ENCODE results near the gene ATP6AP1. TPM values are rescaled to one million over a fixed set of nuclear protein-coding genes. Genes with fewer than 3 reads are reported as not detected.

ATP6AP1 gene
- total and polyA plus RNA-seq, 2 donors (not counting 3 experiments of a cell fraction or from before 2014, with no cell fraction given), result 145 to 322 TPM

DNA sequence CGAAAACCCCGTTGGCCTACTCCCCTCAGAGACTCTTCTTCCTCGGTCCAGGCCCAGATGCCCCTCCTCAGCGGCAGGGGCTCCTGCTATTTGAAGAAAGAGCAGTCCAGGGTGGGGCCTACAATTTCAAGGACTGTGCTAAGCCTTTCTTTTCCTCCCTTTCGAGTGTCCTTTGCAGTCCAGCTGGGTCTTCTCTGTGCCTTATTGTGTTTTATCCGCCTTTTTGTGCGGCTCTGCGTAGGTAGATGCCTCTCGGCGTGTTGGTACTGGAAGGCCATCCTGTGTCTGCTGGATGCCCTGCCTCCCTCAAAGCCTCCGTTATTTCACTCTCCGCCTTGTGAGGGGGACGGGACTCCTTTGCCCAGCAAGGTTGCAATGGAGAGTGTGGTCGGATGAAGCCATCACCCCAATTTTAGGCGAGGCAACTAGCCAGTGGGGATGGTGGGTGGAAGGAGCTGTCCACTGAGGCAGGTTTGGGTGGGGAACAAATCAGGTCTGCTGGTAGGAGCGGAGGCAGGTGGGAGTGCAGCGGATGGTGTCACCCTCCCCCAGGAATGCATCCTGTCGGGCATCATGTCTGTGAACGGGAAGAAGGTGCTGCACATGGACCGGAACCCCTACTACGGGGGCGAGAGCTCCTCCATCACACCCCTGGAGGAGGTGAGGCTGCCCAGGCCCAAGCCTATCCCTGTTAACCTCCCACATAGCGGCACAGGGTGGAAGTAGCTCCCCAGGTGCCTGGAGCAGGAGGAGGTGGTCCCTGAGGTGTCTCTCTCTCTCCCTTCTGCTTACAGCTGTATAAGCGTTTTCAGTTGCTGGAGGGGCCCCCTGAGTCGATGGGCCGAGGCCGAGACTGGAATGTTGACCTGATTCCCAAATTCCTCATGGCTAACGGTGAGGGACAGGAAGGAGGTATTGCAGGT is 9.8 kb downstream of the ATP6AP1 start:
- FAIRE-seq (peak; percentile 28), DNase-seq (ENCODE audit: low read depth, low spot score) (no peak)
- peak overlapping the region; percentile 59 for H3K9ac ChIP-seq (replicated peaks; ENCODE audit: extremely low read depth, insufficient read depth, low read length)
- no peak overlapping the region for H2AFZ ChIP-seq (ENCODE audit: low read depth, low read length)
- H3K27me3 ChIP-seq (ENCODE audit: control insufficient read depth in 2 of 2, insufficient read depth in 2 of 2, low read length in 2 of 2), result no peaks in the 10 kb centered on the region
- H3K9me3 ChIP-seq (replicated peaks; ENCODE audit: control insufficient read depth, insufficient read depth, low read length), result no peaks in the 10 kb centered on the region
- CTCF ChIA-PET, result interaction anchor here (0.7 kb wide), 1 partner anchor 89 kb away, joined by 3 read pairs; no protein-coding TSS in a partner anchor
- H3K27ac ChIP-seq (ENCODE audit: insufficient read depth, low read depth, low read length), result no peak overlapping the region
- peaks cover 4 to 37% of the 10 kb centered on the region in 2 experiments for H3K36me3 ChIP-seq (ENCODE audit: control insufficient read depth in 2 of 2, extremely low read depth in 1 of 2, insufficient read depth in 2 of 2, low read length in 2 of 2)
- H3K9me1 ChIP-seq (replicated peaks; ENCODE audit: control insufficient read depth, extremely low read depth, insufficient read depth, low read length), result no peaks in the 10 kb centered on the region
- H3K4me2 ChIP-seq (ENCODE audit: insufficient read depth, low read length), result peak overlapping the region; percentile 75
- intact Hi-C loops (cut with micrococcal nuclease), result no loop called here
- dilution Hi-C loops (cut with MboI; ENCODE audit: extremely low pct_ligation_motif_present, low sequenced_read_pairs), result no loop called here
- TF ChIP-seq EZH2 (IDR thresholded peaks at IDR 0.05; ENCODE audit: borderline replicate concordance, low read depth, low read length, severe bottlenecking) (no peak), POLR2A (IDR thresholded peaks at IDR 0.05; ENCODE audit: low read depth, low read length) (no peak), GATA2 (IDR thresholded peaks at IDR 0.05; ENCODE audit: insufficient read depth, insufficient read length, low read depth, low read length) (no peak), JUN (IDR thresholded peaks at IDR 0.05; ENCODE audit: borderline replicate concordance, insufficient read depth, insufficient read length, low read depth) (no peak), POLR2AphosphoS5 (IDR thresholded peaks at IDR 0.05; ENCODE audit: insufficient read depth, low read depth, low read length) (no peak), MYC (IDR thresholded peaks at IDR 0.05; ENCODE audit: low read depth, low read length) (no peak), FOS (IDR thresholded peaks at IDR 0.05; ENCODE audit: borderline replicate concordance, insufficient read depth, low read length) (no peak)
- TF ChIP-seq, protein P1, sequence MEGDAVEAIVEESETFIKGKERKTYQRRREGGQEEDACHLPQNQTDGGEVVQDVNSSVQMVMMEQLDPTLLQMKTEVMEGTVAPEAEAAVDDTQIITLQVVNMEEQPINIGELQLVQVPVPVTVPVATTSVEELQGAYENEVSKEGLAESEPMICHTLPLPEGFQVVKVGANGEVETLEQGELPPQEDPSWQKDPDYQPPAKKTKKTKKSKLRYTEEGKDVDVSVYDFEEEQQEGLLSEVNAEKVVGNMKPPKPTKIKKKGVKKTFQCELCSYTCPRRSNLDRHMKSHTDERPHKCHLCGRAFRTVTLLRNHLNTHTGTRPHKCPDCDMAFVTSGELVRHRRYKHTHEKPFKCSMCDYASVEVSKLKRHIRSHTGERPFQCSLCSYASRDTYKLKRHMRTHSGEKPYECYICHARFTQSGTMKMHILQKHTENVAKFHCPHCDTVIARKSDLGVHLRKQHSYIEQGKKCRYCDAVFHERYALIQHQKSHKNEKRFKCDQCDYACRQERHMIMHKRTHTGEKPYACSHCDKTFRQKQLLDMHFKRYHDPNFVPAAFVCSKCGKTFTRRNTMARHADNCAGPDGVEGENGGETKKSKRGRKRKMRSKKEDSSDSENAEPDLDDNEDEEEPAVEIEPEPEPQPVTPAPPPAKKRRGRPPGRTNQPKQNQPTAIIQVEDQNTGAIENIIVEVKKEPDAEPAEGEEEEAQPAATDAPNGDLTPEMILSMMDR (IDR thresholded peaks at IDR 0.05; ENCODE audit: extremely low read depth in 1 of 2, insufficient read depth in 1 of 2, low read depth in 1 of 2, low read length in 2 of 2), result no peak
- TF ChIP-seq, protein P2, sequence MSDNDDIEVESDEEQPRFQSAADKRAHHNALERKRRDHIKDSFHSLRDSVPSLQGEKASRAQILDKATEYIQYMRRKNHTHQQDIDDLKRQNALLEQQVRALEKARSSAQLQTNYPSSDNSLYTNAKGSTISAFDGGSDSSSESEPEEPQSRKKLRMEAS (IDR thresholded peaks at IDR 0.05; ENCODE audit: insufficient read depth, insufficient read length), result no peak
- H4K20me1 ChIP-seq (replicated peaks; ENCODE audit: control insufficient read depth, extremely low read depth, insufficient read depth, low read length), result no peaks in the 10 kb centered on the region
- peak overlapping the region; percentile 47 to 94 (median 75) for H3K4me3 ChIP-seq (replicated peaks in 1 of 3; ENCODE audit: insufficient read depth in 1 of 3, low read depth in 1 of 3, low read length in 3 of 3)
- POLR2A ChIA-PET, result interaction anchor here (0.6 kb wide), 1 partner anchor 38 kb away, joined by 3 read pairs; no protein-coding TSS in a partner anchor
- TSS peak; percentile 10 for BruUV-seq (replicated peaks)
- peaks cover 41% of the 10 kb centered on the region for H3K79me2 ChIP-seq (ENCODE audit: control insufficient read depth, insufficient read depth, low read length)
- H3K4me1 ChIP-seq (ENCODE audit: control insufficient read depth, extremely low read depth, insufficient read depth, low read length), result peaks cover 7% of the 10 kb centered on the region
